HepG2 (cell line): Measurements from ENCODE around the gene NOS1. TPM values are rescaled to one million over a fixed set of nuclear protein-coding genes. Genes with fewer than 3 reads are reported as not detected.
"Not testable (repeated sequence)": the region's sequence is repeated elsewhere in the genome, so short reads cannot be mapped to it uniquely, and the experiment has no call there.

ENCODE experiments used
- ATAC-seq: fragments of 200-7000 bp; cut with Tn5 transposase; 3 replicates; pipeline ENCODE4 v1.9.1; 2020; ENCODE audit warnings: mild to moderate bottlenecking, moderate library complexity
- BruUV-seq: library from RNA; stranded (reverse); fragments of 400-500 nt; replicated peaks from 2 replicates; lab custom pipeline; 2021; lab: Mats Ljungman, UMichigan
- CTCF ChIA-PET: fragments of 300-600 bp; formaldehyde crosslinking; extraction: SDS; loops from one replicate; lab custom pipeline; 2021; ENCODE audit warnings: low total read pairs, inconsistent platforms, low intra/inter-chr PET ratio; lab: Yijun Ruan, JAX
- POLR2A ChIA-PET: fragments of 350-600 bp; sonication (Branson Sonifier 250); formaldehyde crosslinking; loops from one replicate; lab custom pipeline; 2020; ENCODE audit warnings: antibody characterized with exemption, inconsistent platforms; lab: Yijun Ruan, JAX
- DNase-seq: peaks from one replicate; pipeline ENCODE4 v3.0.0-alpha.2; 2015; ENCODE audit warnings: low spot score
- FAIRE-seq: peaks from 3 replicates; lab custom pipeline; 2011; peaks lifted over from hg19 to GRCh38; lab: Jason Lieb, UNC
- H2AFZ ChIP-seq: one replicate; pipeline ENCODE4 v1.6.1; 2011; ENCODE audit warnings: low read length, inconsistent platforms
- H3K27ac ChIP-seq: fragments of 300-600 bp; 3 replicates; pipeline ENCODE4 v1.8.0; 2011; ENCODE audit warnings: mixed run types, mild to moderate bottlenecking, mixed read lengths, low read length, inconsistent platforms; ENCODE audit not compliant: insufficient read depth; ENCODE audit errors: extremely low read length
- H3K27me3 ChIP-seq, 2 experiments: fragments of 200-600 bp in 1 of 2; 2 replicates in 1 of 2; 3 replicates in 1 of 2; pipeline versions ENCODE4 v1.6.0 to v1.8.0; 2011; ENCODE audit warnings: low read length in 2 of 2, mild to moderate bottlenecking in 2 of 2, moderate library complexity in 2 of 2, inconsistent platforms in 1 of 2; ENCODE audit not compliant: insufficient read depth in 2 of 2, control insufficient read depth in 1 of 2
- H3K36me3 ChIP-seq, 2 experiments: fragments of 200-600 bp in 1 of 2; replicated peaks in 1 of 2; 2 replicates in 1 of 2; 3 replicates in 1 of 2; pipeline versions ENCODE4 v1.5.1 to v1.8.0; 2011; ENCODE audit warnings: low read length in 2 of 2, inconsistent platforms in 1 of 2; ENCODE audit not compliant: insufficient read depth in 2 of 2, control insufficient read depth in 1 of 2
- H3K4me1 ChIP-seq: 2 replicates; pipeline ENCODE4 v1.5.1; 2012; ENCODE audit warnings: low read length, inconsistent platforms; ENCODE audit not compliant: insufficient read depth
- H3K4me2 ChIP-seq: 2 replicates; pipeline ENCODE4 v1.6.0; 2011; ENCODE audit warnings: low read depth, low read length, inconsistent platforms
- H3K4me3 ChIP-seq, 3 experiments: fragments of 200-600 bp in 1 of 3; sonication (generic), shearing (Covaris generic) in 1 of 3; replicated peaks in 1 of 3; 2 replicates each; pipeline ENCODE4 v1.5.1; 2011 to 2016; ENCODE audit warnings: low read length in 3 of 3, inconsistent platforms in 2 of 3, low read depth in 2 of 3, mild to moderate bottlenecking in 2 of 3, control low read depth in 1 of 3, mixed read lengths in 1 of 3; ENCODE audit not compliant: insufficient read depth in 1 of 3
- H3K79me2 ChIP-seq: one replicate; pipeline ENCODE4 v1.6.1; 2011; ENCODE audit warnings: low read length, inconsistent platforms; ENCODE audit not compliant: insufficient read depth
- H3K9ac ChIP-seq: 2 replicates; pipeline ENCODE4 v1.6.0; 2011; ENCODE audit warnings: mild to moderate bottlenecking, low read depth, low read length, inconsistent platforms; ENCODE audit not compliant: insufficient read depth
- H3K9me3 ChIP-seq: 2 replicates; pipeline ENCODE4 v1.5.1; 2012; ENCODE audit warnings: mild to moderate bottlenecking, low read length
- H4K20me1 ChIP-seq: 2 replicates; pipeline ENCODE4 v1.6.0; 2011; ENCODE audit warnings: inconsistent platforms, mild to moderate bottlenecking, low read length, moderate library complexity; ENCODE audit not compliant: insufficient read depth
- RBAK ChIP-seq: sonication (generic); formaldehyde crosslinking; IDR thresholded peaks from 2 replicates; pipeline ENCODE4 v1.5.1; 2020; ENCODE audit warnings: mild to moderate bottlenecking, missing genetic modification reagents
- ZNF547 ChIP-seq: sonication (generic); formaldehyde crosslinking; IDR thresholded peaks from 2 replicates; pipeline ENCODE4 v1.5.1; 2020; ENCODE audit warnings: mild to moderate bottlenecking, missing genetic modification reagents
- ZNF670 ChIP-seq: sonication (generic); formaldehyde crosslinking; IDR thresholded peaks from 2 replicates; pipeline ENCODE4 v1.8.0; 2022; ENCODE audit warnings: mild to moderate bottlenecking, missing genetic modification reagents, borderline replicate concordance
- ZNF749 ChIP-seq: sonication (generic); formaldehyde crosslinking; IDR thresholded peaks from 2 replicates; pipeline ENCODE4 v1.8.0; 2022; ENCODE audit warnings: mild to moderate bottlenecking, missing genetic modification reagents, moderate library complexity, borderline replicate concordance
- WGBS: methylation state at CpG from one replicate; pipeline ENCODE4 v1.1.6; 2017; ENCODE audit warnings: low lambda C conversion rate; 5-methylcytosine and 5-hydroxymethylcytosine counted together
- in situ Hi-C: cut with HindIII; loops from 2 replicates; pipeline ENCODE4 v1.10.0; 2017; ENCODE audit warnings: low pct_unique_long_range_greater_than_20kb; ENCODE audit not compliant: extremely low pct_ligation_motif_present
- intact Hi-C: fragments of 100-400 bp; cut with micrococcal nuclease; formaldehyde crosslinking; loops from one replicate; pipeline ENCODE4 v1.10.0; 2022; ENCODE audit not compliant: unreplicated experiment
- polyA plus RNA-seq, 8 experiments: library from polyadenylated mRNA; depleted of rRNA in 3 of 8; stranded (reverse) in 7 of 8; unstranded in 1 of 8; fragments of >200 nt; fragmentation: Illumina TruSeq in 4 of 8; extraction: Trizol in 4 of 8; gene quantifications; 2 replicates each; pipeline versions ENCODE4 v1.2.1 to v1.2.3, GENCODE V29; 2011 to 2016; ENCODE audit warnings: low read depth in 4 of 8, missing spikeins in 1 of 8, mixed read lengths in 1 of 8; ENCODE audit not compliant: insufficient read depth in 1 of 8
- total RNA-seq, 5 experiments: library from RNA; depleted of rRNA; stranded (reverse); fragments of >200 nt; fragmentation: Illumina TruSeq; extraction: Trizol; gene quantifications; 2 replicates each; pipeline ENCODE4 v1.2.3, GENCODE V29; 2016; ENCODE audit warnings: low read depth in 1 of 5

The NOS1 gene
- total and polyA plus RNA-seq, 2 of the 13 experiments (the other 11 are each of a cell fraction or from before 2014, with no cell fraction given) = not detected

- Histone ChIP-seq H3K27ac (no peak overlapping the region), H3K9me3 (no peaks in the 10 kb centered on the region), H3K4me1 (no peaks in the 10 kb centered on the region), H3K9ac (no peak overlapping the region), H4K20me1 (no peaks in the 10 kb centered on the region), H3K4me3 (no peak overlapping the region), H3K79me2 (no peaks in the 10 kb centered on the region), H2AFZ (no peak overlapping the region), H3K4me2 (no peak overlapping the region), H3K36me3 (no peaks in the 10 kb centered on the region), H3K27me3 (peaks cover 1 to 28% of the 10 kb centered on the region in 2 experiments; a peak in 4 of 5 replicates)
- intact Hi-C loops (no loop called here), in situ Hi-C loops (no loop called here)
- BruUV-seq = no TSS peak
- FAIRE-seq = no peak
- ChIA-PET CTCF (no interaction called here), POLR2A (no interaction called here)
- 47% methylated on average over 8 of the region's 9 CpGs for WGBS
- DNase-seq = no peak
- no peak for ATAC-seq
- TF ChIP-seq RBAK (peak; percentile 95), ZNF749 (CRISPR knock-in tag) (no peak), ZNF547 (CRISPR knock-in tag) (no peak), ZNF670 (CRISPR knock-in tag) (no peak)
Observed at GRCh38 chr12:117202033-117202432, 159.4 kb downstream of the NOS1 start.

GRCh38 chr12:117199956-117200744, 161.3 kb downstream of the NOS1 start:
- in situ Hi-C loops = not testable (repeated sequence)

GRCh38 chr12:117196334-117196733, 165.1 kb downstream of the NOS1 start:
- 9% methylated on average over 6 of the region's 6 CpGs for WGBS
- H3K36me3 ChIP-seq, H2AFZ ChIP-seq, CTCF ChIA-PET, in situ Hi-C loops, H3K79me2 ChIP-seq, DNase-seq, H3K9ac ChIP-seq, intact Hi-C loops, H3K27ac ChIP-seq, BruUV-seq, H3K9me3 ChIP-seq, H3K4me1 ChIP-seq, FAIRE-seq, POLR2A ChIA-PET, H4K20me1 ChIP-seq, H3K4me3 ChIP-seq, ATAC-seq, H3K4me2 ChIP-seq: not testable (repeated sequence)
- peaks cover 0 to 28% of the 10 kb centered on the region in 2 experiments; a peak in 3 of 5 replicates for H3K27me3 ChIP-seq

More at GRCh38 chr12:117199956-117200744, 161.3 kb downstream of the NOS1 start:
- H4K20me1 ChIP-seq, BruUV-seq, intact Hi-C loops, H3K36me3 ChIP-seq, H3K4me1 ChIP-seq, ATAC-seq, H2AFZ ChIP-seq, H3K9ac ChIP-seq, H3K27ac ChIP-seq, H3K4me3 ChIP-seq, H3K4me2 ChIP-seq, POLR2A ChIA-PET, CTCF ChIA-PET, H3K9me3 ChIP-seq, FAIRE-seq, H3K79me2 ChIP-seq, DNase-seq: not testable (repeated sequence)
- 38% methylated on average over 8 of the region's 8 CpGs for WGBS
- peaks cover 1 to 37% of the 10 kb centered on the region in 2 experiments; a peak in 4 of 5 replicates for H3K27me3 ChIP-seq
